GM12873 (cell line): ENCODE data around the gene COL4A4.
A peak's percentile ranks its signal among the peaks of the same experiment; 100 is the strongest.

Experiments
- CTCF ChIP-seq: IDR thresholded peaks from 2 replicates; pipeline ENCODE4 v1.5.1; 2012; ENCODE audit warnings: low read depth, mild to moderate bottlenecking, moderate library complexity, low read length, control low read depth; ENCODE audit not compliant: insufficient read depth; ENCODE audit errors: missing control alignments

The COL4A4 gene

GRCh38 chr2:227117027-227117426, 47.0 kb downstream of the COL4A4 start:
- no peak for TF ChIP-seq CTCF

- TF ChIP-seq CTCF: no peak
These were observed 48.2 kb downstream of the COL4A4 start for GRCh38 chr2:227115761-227116160.

- TF ChIP-seq CTCF: peak; percentile 77
These were observed 56.9 kb downstream of the COL4A4 start for GRCh38 chr2:227106845-227107759.

GRCh38 chr2:227103583-227103982, 60.4 kb downstream of the COL4A4 start:
- TF ChIP-seq CTCF: no peak

- no peak for TF ChIP-seq CTCF
These were observed 64.7 kb downstream of the COL4A4 start for GRCh38 chr2:227099340-227099739.

GRCh38 chr2:227098162-227098515, 65.9 kb downstream of the COL4A4 start:
- TF ChIP-seq CTCF: no peak

- TF ChIP-seq CTCF: no peak
These were observed 66.4 kb downstream of the COL4A4 start for GRCh38 chr2:227097495-227098161.
